HepG2 (cell line): ENCODE results near the gene CLEC18B. TPM values are rescaled to one million over a fixed set of nuclear protein-coding genes. Genes with fewer than 3 reads are reported as not detected.
"Not testable (repeated sequence)": the region's sequence is repeated elsewhere in the genome, so short reads cannot be mapped to it uniquely, and the experiment has no call there.

Experiments used
- ATAC-seq: fragments of 200-7000 bp; cut with Tn5 transposase; 3 replicates; pipeline ENCODE4 v1.9.1; 2020; ENCODE audit warnings: mild to moderate bottlenecking, moderate library complexity
- BruUV-seq: library from RNA; stranded (reverse); fragments of 400-500 nt; replicated peaks from 2 replicates; lab custom pipeline; 2021; lab: Mats Ljungman, UMichigan
- CTCF ChIA-PET: fragments of 300-600 bp; formaldehyde crosslinking; extraction: SDS; loops from one replicate; lab custom pipeline; 2021; ENCODE audit warnings: low total read pairs, inconsistent platforms, low intra/inter-chr PET ratio; lab: Yijun Ruan, JAX
- POLR2A ChIA-PET: fragments of 350-600 bp; sonication (Branson Sonifier 250); formaldehyde crosslinking; loops from one replicate; lab custom pipeline; 2020; ENCODE audit warnings: antibody characterized with exemption, inconsistent platforms; lab: Yijun Ruan, JAX
- DNase-seq: peaks from one replicate; pipeline ENCODE4 v3.0.0-alpha.2; 2015; ENCODE audit warnings: low spot score
- FAIRE-seq: peaks from 3 replicates; lab custom pipeline; 2011; peaks lifted over from hg19 to GRCh38; lab: Jason Lieb, UNC
- H2AFZ ChIP-seq: one replicate; pipeline ENCODE4 v1.6.1; 2011; ENCODE audit warnings: low read length, inconsistent platforms
- H3K27ac ChIP-seq: fragments of 300-600 bp; 3 replicates; pipeline ENCODE4 v1.8.0; 2011; ENCODE audit warnings: mixed run types, mild to moderate bottlenecking, mixed read lengths, low read length, inconsistent platforms; ENCODE audit not compliant: insufficient read depth; ENCODE audit errors: extremely low read length
- H3K27me3 ChIP-seq, 2 experiments: fragments of 200-600 bp in 1 of 2; 2 replicates in 1 of 2; 3 replicates in 1 of 2; pipeline versions ENCODE4 v1.6.0 to v1.8.0; 2011; ENCODE audit warnings: low read length in 2 of 2, mild to moderate bottlenecking in 2 of 2, moderate library complexity in 2 of 2, inconsistent platforms in 1 of 2; ENCODE audit not compliant: insufficient read depth in 2 of 2, control insufficient read depth in 1 of 2
- H3K36me3 ChIP-seq, 2 experiments: fragments of 200-600 bp in 1 of 2; replicated peaks in 1 of 2; 2 replicates in 1 of 2; 3 replicates in 1 of 2; pipeline versions ENCODE4 v1.5.1 to v1.8.0; 2011; ENCODE audit warnings: low read length in 2 of 2, inconsistent platforms in 1 of 2; ENCODE audit not compliant: insufficient read depth in 2 of 2, control insufficient read depth in 1 of 2
- H3K4me1 ChIP-seq: 2 replicates; pipeline ENCODE4 v1.5.1; 2012; ENCODE audit warnings: low read length, inconsistent platforms; ENCODE audit not compliant: insufficient read depth
- H3K4me2 ChIP-seq: 2 replicates; pipeline ENCODE4 v1.6.0; 2011; ENCODE audit warnings: low read depth, low read length, inconsistent platforms
- H3K4me3 ChIP-seq, 3 experiments: fragments of 200-600 bp in 1 of 3; sonication (generic), shearing (Covaris generic) in 1 of 3; replicated peaks in 1 of 3; 2 replicates each; pipeline ENCODE4 v1.5.1; 2011 to 2016; ENCODE audit warnings: low read length in 3 of 3, inconsistent platforms in 2 of 3, low read depth in 2 of 3, mild to moderate bottlenecking in 2 of 3, control low read depth in 1 of 3, mixed read lengths in 1 of 3; ENCODE audit not compliant: insufficient read depth in 1 of 3
- H3K79me2 ChIP-seq: one replicate; pipeline ENCODE4 v1.6.1; 2011; ENCODE audit warnings: low read length, inconsistent platforms; ENCODE audit not compliant: insufficient read depth
- H3K9ac ChIP-seq: 2 replicates; pipeline ENCODE4 v1.6.0; 2011; ENCODE audit warnings: mild to moderate bottlenecking, low read depth, low read length, inconsistent platforms; ENCODE audit not compliant: insufficient read depth
- H3K9me3 ChIP-seq: 2 replicates; pipeline ENCODE4 v1.5.1; 2012; ENCODE audit warnings: mild to moderate bottlenecking, low read length
- H4K20me1 ChIP-seq: 2 replicates; pipeline ENCODE4 v1.6.0; 2011; ENCODE audit warnings: inconsistent platforms, mild to moderate bottlenecking, low read length, moderate library complexity; ENCODE audit not compliant: insufficient read depth
- ATF7 ChIP-seq, 2 experiments: fragments of 450-650 bp in 1 of 2; sonication (generic) in 1 of 2; formaldehyde crosslinking in 1 of 2; IDR thresholded peaks; 2 replicates each; pipeline versions ENCODE4 v1.4.0 to v1.6.1; 2016 to 2020; ENCODE audit warnings: antibody characterized with exemption in 1 of 2, mild to moderate bottlenecking in 1 of 2, missing genetic modification reagents in 1 of 2
- RORA ChIP-seq: sonication (generic); formaldehyde crosslinking; IDR thresholded peaks from 2 replicates; pipeline ENCODE4 v1.5.0; 2020; ENCODE audit warnings: mild to moderate bottlenecking, missing genetic modification reagents, moderate library complexity
- SIX4 ChIP-seq: sonication (generic); formaldehyde crosslinking; IDR thresholded peaks from 2 replicates; pipeline ENCODE4 v1.4.0; 2020; ENCODE audit warnings: missing genetic modification reagents
- TEAD3 ChIP-seq: optimal IDR thresholded peaks from 2 replicates; pipeline ENCODE3; 2016; ENCODE audit warnings: borderline replicate concordance
- ZBTB38 ChIP-seq: sonication (generic); formaldehyde crosslinking; IDR thresholded peaks from 2 replicates; pipeline ENCODE4 v1.5.1; 2020; ENCODE audit warnings: mild to moderate bottlenecking, missing genetic modification reagents
- ZKSCAN8 ChIP-seq: IDR thresholded peaks from 2 replicates; pipeline ENCODE4 v1.6.1; 2016; ENCODE audit warnings: borderline replicate concordance, missing genetic modification reagents, missing compliant biosample characterization
- ZNF431 ChIP-seq: sonication (generic); formaldehyde crosslinking; IDR thresholded peaks from 2 replicates; pipeline ENCODE4 v1.9.0; 2022; ENCODE audit warnings: missing genetic modification reagents, low read depth, mild to moderate bottlenecking, borderline replicate concordance
- ZNF7 ChIP-seq: IDR thresholded peaks from 2 replicates; pipeline ENCODE4 v1.6.1; 2016; ENCODE audit warnings: missing biosample characterization, missing genetic modification reagents
- ZSCAN20 ChIP-seq: sonication (generic); formaldehyde crosslinking; IDR thresholded peaks from 2 replicates; pipeline ENCODE4 v1.4.0; 2020; ENCODE audit warnings: missing genetic modification reagents, mild to moderate bottlenecking, borderline replicate concordance
- WGBS: methylation state at CpG from one replicate; pipeline ENCODE4 v1.1.6; 2017; ENCODE audit warnings: low lambda C conversion rate; 5-methylcytosine and 5-hydroxymethylcytosine counted together
- in situ Hi-C: cut with HindIII; loops from 2 replicates; pipeline ENCODE4 v1.10.0; 2017; ENCODE audit warnings: low pct_unique_long_range_greater_than_20kb; ENCODE audit not compliant: extremely low pct_ligation_motif_present
- intact Hi-C: fragments of 100-400 bp; cut with micrococcal nuclease; formaldehyde crosslinking; loops from one replicate; pipeline ENCODE4 v1.10.0; 2022; ENCODE audit not compliant: unreplicated experiment
- polyA plus RNA-seq, 8 experiments: library from polyadenylated mRNA; depleted of rRNA in 3 of 8; stranded (reverse) in 7 of 8; unstranded in 1 of 8; fragments of >200 nt; fragmentation: Illumina TruSeq in 4 of 8; extraction: Trizol in 4 of 8; gene quantifications; 2 replicates each; pipeline versions ENCODE4 v1.2.1 to v1.2.3, GENCODE V29; 2011 to 2016; ENCODE audit warnings: low read depth in 4 of 8, missing spikeins in 1 of 8, mixed read lengths in 1 of 8; ENCODE audit not compliant: insufficient read depth in 1 of 8
- total RNA-seq, 5 experiments: library from RNA; depleted of rRNA; stranded (reverse); fragments of >200 nt; fragmentation: Illumina TruSeq; extraction: Trizol; gene quantifications; 2 replicates each; pipeline ENCODE4 v1.2.3, GENCODE V29; 2016; ENCODE audit warnings: low read depth in 1 of 5
- TF ChIP-seq, protein P1 (sequence below), 2 experiments: fragments of 450-650 bp in 1 of 2; sonication (generic) in 1 of 2; formaldehyde crosslinking; IDR thresholded peaks; 2 replicates each; pipeline versions ENCODE4 v1.5.0 to v1.8.0; 2020 to 2022; ENCODE audit warnings: mild to moderate bottlenecking in 1 of 2, missing genetic modification reagents in 1 of 2
- TF ChIP-seq, protein P2 (sequence below): sonication (generic); formaldehyde crosslinking; IDR thresholded peaks from 2 replicates; pipeline ENCODE4 v1.8.1; 2023; ENCODE audit warnings: mild to moderate bottlenecking, missing genetic modification reagents

Gene CLEC18B
- total and polyA plus RNA-seq, 2 of the 13 experiments (the other 11 are each of a cell fraction or from before 2014, with no cell fraction given), result 0.31 to 1.1 TPM

DNA sequence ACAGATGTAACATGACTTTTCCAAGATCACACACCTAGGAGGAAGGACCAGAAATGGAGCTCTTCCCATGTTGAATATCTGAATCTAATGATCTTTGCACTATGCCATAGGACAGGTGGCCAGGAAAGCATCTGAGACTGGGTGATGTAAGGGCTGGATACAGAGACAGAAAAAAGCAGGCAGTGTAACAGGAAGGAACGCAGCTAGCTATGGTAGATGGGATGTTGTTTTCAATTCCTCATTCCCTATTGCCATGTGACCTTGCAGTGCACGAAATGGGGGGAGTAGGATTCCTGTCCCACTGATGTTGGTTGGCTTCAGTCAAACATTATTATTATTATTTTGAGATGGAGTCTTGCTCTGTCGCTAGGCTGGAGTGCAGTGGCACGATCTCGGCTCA, 48.9 kb downstream of the CLEC18B start:
- peaks cover 4% of the 10 kb centered on the region for H3K79me2 ChIP-seq
- 49% methylated on average over 5 of the region's 5 CpGs for WGBS
- H3K27me3 ChIP-seq, result peaks cover 0 to 1% of the 10 kb centered on the region in 2 experiments; a peak in 2 of 5 replicates
- no peaks in the 10 kb centered on the region for H3K9me3 ChIP-seq
- FAIRE-seq (no peak), DNase-seq (no peak), ATAC-seq (no peak)
- intact Hi-C loops (loop anchor here (10.0 kb wide), 1 partner anchor 62 kb away; no protein-coding TSS in a partner anchor), in situ Hi-C loops (no loop called here)
- ChIA-PET POLR2A (no interaction called here), CTCF (no interaction called here)
- TF ChIP-seq, protein P1, sequence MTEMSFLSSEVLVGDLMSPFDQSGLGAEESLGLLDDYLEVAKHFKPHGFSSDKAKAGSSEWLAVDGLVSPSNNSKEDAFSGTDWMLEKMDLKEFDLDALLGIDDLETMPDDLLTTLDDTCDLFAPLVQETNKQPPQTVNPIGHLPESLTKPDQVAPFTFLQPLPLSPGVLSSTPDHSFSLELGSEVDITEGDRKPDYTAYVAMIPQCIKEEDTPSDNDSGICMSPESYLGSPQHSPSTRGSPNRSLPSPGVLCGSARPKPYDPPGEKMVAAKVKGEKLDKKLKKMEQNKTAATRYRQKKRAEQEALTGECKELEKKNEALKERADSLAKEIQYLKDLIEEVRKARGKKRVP (CRISPR knock-in tag; IDR thresholded peaks at IDR 0.05), result peak in 1 of 2 experiments; percentile 29; a peak in 1 of 4 replicates
- TF ChIP-seq RORA (no peak), ZBTB38 (no peak), ZSCAN20 (no peak), ZNF431 (CRISPR knock-in tag) (no peak), ZNF7 (CRISPR knock-in tag) (peak; percentile 94), SIX4 (CRISPR knock-in tag) (no peak), TEAD3 (CRISPR knock-in tag) (peak; percentile 22), ATF7 (IDR thresholded peaks at IDR 0.05) (no peak), ATF7 (CRISPR knock-in tag; IDR thresholded peaks at IDR 0.05) (no peak), ZKSCAN8 (no peak)
- TF ChIP-seq, protein P2, sequence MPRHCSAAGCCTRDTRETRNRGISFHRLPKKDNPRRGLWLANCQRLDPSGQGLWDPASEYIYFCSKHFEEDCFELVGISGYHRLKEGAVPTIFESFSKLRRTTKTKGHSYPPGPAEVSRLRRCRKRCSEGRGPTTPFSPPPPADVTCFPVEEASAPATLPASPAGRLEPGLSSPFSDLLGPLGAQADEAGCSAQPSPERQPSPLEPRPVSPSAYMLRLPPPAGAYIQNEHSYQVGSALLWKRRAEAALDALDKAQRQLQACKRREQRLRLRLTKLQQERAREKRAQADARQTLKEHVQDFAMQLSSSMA (CRISPR knock-in tag), result no peak
- no TSS peak for BruUV-seq
- H4K20me1 ChIP-seq, result no peaks in the 10 kb centered on the region
- H3K36me3 ChIP-seq, result no peaks in the 10 kb centered on the region
- no peak overlapping the region for H2AFZ ChIP-seq
- H3K4me2 ChIP-seq, result no peak overlapping the region
- no peak overlapping the region for H3K27ac ChIP-seq
- H3K4me1 ChIP-seq, result no peaks in the 10 kb centered on the region
- H3K9ac ChIP-seq, result no peak overlapping the region
- H3K4me3 ChIP-seq, result no peak overlapping the region

DNA sequence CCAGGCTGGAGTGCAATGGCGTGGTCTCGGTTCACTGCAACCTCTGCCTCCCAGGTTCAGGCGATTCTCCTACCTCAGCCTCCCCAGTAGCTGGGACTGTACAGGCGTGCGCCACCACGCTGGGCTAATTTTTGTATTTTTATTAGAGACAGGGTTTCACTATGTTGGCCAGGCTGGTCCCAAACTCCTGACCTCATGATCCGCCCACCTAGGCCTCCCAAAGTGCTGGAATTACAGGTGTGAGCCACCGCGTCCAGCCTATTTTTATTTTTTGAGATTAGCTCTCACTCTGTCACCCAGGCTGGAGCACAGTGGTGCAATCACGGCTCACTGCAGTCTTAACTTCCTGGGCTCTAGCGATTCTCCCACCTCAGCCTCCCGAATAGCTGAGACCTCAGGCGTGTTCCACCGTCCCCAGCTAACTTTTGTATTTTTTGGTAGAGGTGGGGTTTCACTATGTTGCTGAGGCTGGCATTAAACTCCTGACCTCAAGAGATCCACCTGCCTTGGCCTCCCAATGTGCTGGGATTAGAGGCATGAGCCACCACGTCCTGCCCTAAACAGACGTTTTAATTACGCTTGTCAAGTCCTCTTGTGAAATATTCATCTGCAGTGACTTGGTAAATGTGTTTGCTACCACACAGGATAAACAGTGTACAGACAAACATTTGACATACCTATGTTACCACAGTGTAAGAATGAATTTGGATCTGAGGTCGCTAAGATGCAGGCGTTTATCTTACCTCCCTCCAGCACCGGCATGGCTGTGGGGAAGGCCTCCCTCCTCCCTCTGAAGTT, 50.7 kb downstream of the CLEC18B start:
- in situ Hi-C loops, H4K20me1 ChIP-seq, H2AFZ ChIP-seq, H3K4me1 ChIP-seq, H3K36me3 ChIP-seq, CTCF ChIA-PET, H3K9me3 ChIP-seq, ATAC-seq, H3K27me3 ChIP-seq, DNase-seq, H3K27ac ChIP-seq, BruUV-seq, H3K9ac ChIP-seq, FAIRE-seq, H3K4me3 ChIP-seq, H3K79me2 ChIP-seq, POLR2A ChIA-PET: not testable (repeated sequence)
- intact Hi-C loops, result loop anchor here (10.0 kb wide), 1 partner anchor 64 kb away; no protein-coding TSS in a partner anchor
- WGBS, result 54% methylated on average over 20 of the region's 20 CpGs
- H3K4me2 ChIP-seq, result peak overlapping the region; percentile 36; the same call in 1 of the 2 replicates
